Measurements from ENCODE around the gene FHAD1.

DNA sequence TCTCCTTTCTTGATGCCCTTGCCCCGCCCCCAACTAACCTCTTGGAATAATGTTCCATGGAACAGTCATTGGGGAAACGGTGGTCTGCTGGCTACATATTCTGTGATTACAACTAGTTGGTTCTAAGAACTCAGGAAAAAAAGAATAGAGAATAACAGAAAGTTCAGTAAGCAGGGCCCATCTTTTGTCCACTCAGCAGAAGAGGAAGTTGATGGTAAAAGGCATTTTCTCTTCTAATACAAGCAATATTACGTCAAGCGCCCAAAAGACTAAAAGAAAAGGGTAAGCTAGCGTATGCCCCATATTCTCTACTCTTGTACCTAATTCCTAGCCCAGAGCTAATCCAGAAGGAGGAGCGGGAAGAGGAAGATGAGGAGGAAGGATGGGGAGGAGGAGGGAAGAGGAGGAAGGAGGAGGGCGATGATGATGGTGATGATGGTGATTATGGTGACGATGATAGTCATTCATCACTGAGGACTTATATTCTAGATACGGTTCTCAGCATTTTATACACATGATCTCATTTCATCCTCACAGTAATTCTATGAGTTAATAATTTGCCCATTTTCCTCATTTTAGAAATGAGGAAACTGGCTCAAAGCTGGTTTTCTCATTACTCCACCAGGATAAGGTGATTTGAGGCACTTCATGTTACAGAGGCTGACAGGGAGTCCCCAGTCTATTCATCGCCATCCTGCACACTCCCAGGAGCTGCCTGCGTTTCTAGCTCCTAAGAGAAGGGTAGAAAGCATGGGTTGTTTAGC lies 86.1 kb downstream of the FHAD1 start:
- TF ChIP-seq CTCF (IDR thresholded peaks at IDR 0.05) (no peak), POLR2A (IDR thresholded peaks at IDR 0.05) (no peak)

Measured in right lobe of liver (tissue), 4 donors.